Thymus (tissue), 11 donors: ENCODE measurements around the gene RXRA. TPM values are rescaled to one million over a fixed set of nuclear protein-coding genes. Genes with fewer than 3 reads are reported as not detected.

Experiments used
- DNase-seq, 9 donors: peaks; one replicate each; pipeline ENCODE4 v3.0.0-alpha.2; 2013; ENCODE audit warnings: low spot score in 9 of 9, low read depth in 6 of 9, missing footprints in 1 of 9
- H3K27ac ChIP-seq, 2 donors: one replicate each; pipeline ENCODE4 v1.5.1; 2013; ENCODE audit warnings: control low read depth in 1 of 2, low read depth in 1 of 2, low read length in 1 of 2, mild to moderate bottlenecking in 1 of 2, moderate library complexity in 1 of 2
- H3K27me3 ChIP-seq, 2 donors: one replicate each; pipeline ENCODE4 v1.5.1; 2013; ENCODE audit warnings: low read length in 1 of 2; ENCODE audit not compliant: control insufficient read depth in 2 of 2, insufficient read depth in 1 of 2
- H3K36me3 ChIP-seq, 2 donors: one replicate each; pipeline ENCODE4 v1.5.1; 2013; ENCODE audit warnings: low read length in 1 of 2, mild to moderate bottlenecking in 1 of 2, moderate library complexity in 1 of 2; ENCODE audit not compliant: control insufficient read depth in 2 of 2, insufficient read depth in 2 of 2
- H3K4me1 ChIP-seq, 2 donors: one replicate each; pipeline ENCODE4 v1.5.1; 2013; ENCODE audit warnings: low read length in 2 of 2; ENCODE audit not compliant: control insufficient read depth in 2 of 2, insufficient read depth in 2 of 2
- H3K4me3 ChIP-seq, 2 donors: one replicate each; pipeline ENCODE4 v1.5.1; 2013; ENCODE audit warnings: low read length in 2 of 2, control low read depth in 1 of 2, mild to moderate bottlenecking in 1 of 2
- H3K9me3 ChIP-seq, 2 donors: one replicate each; pipeline ENCODE4 v1.5.1; 2013; ENCODE audit warnings: low read length in 1 of 2, mild to moderate bottlenecking in 1 of 2; ENCODE audit not compliant: control insufficient read depth in 2 of 2, insufficient read depth in 1 of 2
- WGBS: extraction: QIAGEN DNeasy Blood & Tissue Kit; methylation state at CpG from one replicate; pipeline ENCODE4 v1.1.7; 2013; 5-methylcytosine and 5-hydroxymethylcytosine counted together
- polyA plus RNA-seq: library from polyadenylated mRNA; stranded (reverse); fragments of 200-250 nt; gene quantifications from one replicate; pipeline ENCODE4 v1.2.3, GENCODE V29; 2013
- total RNA-seq: library from RNA; stranded (reverse); fragments of 120-200 nt; gene quantifications from one replicate; pipeline ENCODE4 v1.2.4, GENCODE V29; 2013
- donor health status: healthy.

RXRA gene
- total and polyA plus RNA-seq, 2 donors = 7.0 to 20.4 TPM

- Histone ChIP-seq H3K27ac (no peak overlapping the region), H3K4me3 (no peak overlapping the region), H3K9me3 (no peaks in the 10 kb centered on the region), H3K4me1 (peaks cover 0 to 14% of the 10 kb centered on the region in 2 donors), H3K36me3 (no peaks in the 10 kb centered on the region), H3K27me3 (no peaks in the 10 kb centered on the region)
- DNase-seq = no peak
- WGBS = 81% methylated on average over 17 of the region's 17 CpGs
Observed at GRCh38 chr9:134358662-134359319, 32.5 kb downstream of the RXRA start.

GRCh38 chr9:134359493-134360179 is 33.4 kb downstream of the RXRA start:
- no peaks in the 10 kb centered on the region for H3K36me3 ChIP-seq
- no peak for DNase-seq
- no peaks in the 10 kb centered on the region for H3K9me3 ChIP-seq
- peaks cover 0 to 11% of the 10 kb centered on the region in 2 donors for H3K4me1 ChIP-seq
- H3K27me3 ChIP-seq = no peaks in the 10 kb centered on the region
- H3K27ac ChIP-seq = no peak overlapping the region
- H3K4me3 ChIP-seq = no peak overlapping the region
- WGBS = 94% methylated on average over 23 of the region's 23 CpGs

- 88% methylated on average over 30 of the region's 30 CpGs for WGBS
- no peaks in the 10 kb centered on the region for H3K27me3 ChIP-seq
- H3K27ac ChIP-seq = no peak overlapping the region
- no peaks in the 10 kb centered on the region for H3K36me3 ChIP-seq
- no peak overlapping the region for H3K4me3 ChIP-seq
- peaks cover 0 to 10% of the 10 kb centered on the region in 2 donors for H3K4me1 ChIP-seq
- H3K9me3 ChIP-seq = no peaks in the 10 kb centered on the region
- DNase-seq = no peak
Observed at GRCh38 chr9:134360180-134360759, 34.0 kb downstream of the RXRA start.

- DNase-seq = no peak
- peaks cover 1 to 8% of the 10 kb centered on the region in 2 donors for H3K4me1 ChIP-seq
- 97% methylated on average over 14 of the region's 14 CpGs for WGBS
- H3K9me3 ChIP-seq = no peaks in the 10 kb centered on the region
- no peaks in the 10 kb centered on the region for H3K27me3 ChIP-seq
- H3K36me3 ChIP-seq = no peaks in the 10 kb centered on the region
- H3K4me3 ChIP-seq = no peak overlapping the region
- H3K27ac ChIP-seq = no peak overlapping the region
Observed at GRCh38 chr9:134360897-134361296, 34.6 kb downstream of the RXRA start.

- H3K27ac ChIP-seq = no peak overlapping the region
- 94% methylated on average over 16 of the region's 16 CpGs for WGBS
- H3K4me1 ChIP-seq = peaks cover 3 to 12% of the 10 kb centered on the region in 2 donors
- DNase-seq = no peak
- H3K9me3 ChIP-seq = no peaks in the 10 kb centered on the region
- no peak overlapping the region for H3K4me3 ChIP-seq
- H3K36me3 ChIP-seq = no peaks in the 10 kb centered on the region
- H3K27me3 ChIP-seq = no peaks in the 10 kb centered on the region
Observed at GRCh38 chr9:134361426-134361825, 35.2 kb downstream of the RXRA start.

GRCh38 chr9:134361843-134362414 is 35.7 kb downstream of the RXRA start:
- Histone ChIP-seq H3K27ac (no peak overlapping the region), H3K36me3 (no peaks in the 10 kb centered on the region), H3K9me3 (no peaks in the 10 kb centered on the region), H3K27me3 (no peaks in the 10 kb centered on the region), H3K4me3 (no peak overlapping the region), H3K4me1 (peaks cover 3 to 12% of the 10 kb centered on the region in 2 donors)
- 97% methylated on average over 15 of the region's 15 CpGs for WGBS
- DNase-seq = no peak

GRCh38 chr9:134363450-134363849 is 37.2 kb downstream of the RXRA start:
- H3K4me3 ChIP-seq = no peak overlapping the region
- 95% methylated on average over 16 of the region's 16 CpGs for WGBS
- DNase-seq = no peak
- H3K4me1 ChIP-seq = peaks cover 3 to 15% of the 10 kb centered on the region in 2 donors
- H3K27me3 ChIP-seq = no peaks in the 10 kb centered on the region
- no peaks in the 10 kb centered on the region for H3K36me3 ChIP-seq
- no peaks in the 10 kb centered on the region for H3K9me3 ChIP-seq
- no peak overlapping the region for H3K27ac ChIP-seq

- WGBS = 95% methylated on average over 13 of the region's 13 CpGs
- H3K4me1 ChIP-seq = peaks cover 3 to 11% of the 10 kb centered on the region in 2 donors
- no peak overlapping the region for H3K27ac ChIP-seq
- H3K9me3 ChIP-seq = no peaks in the 10 kb centered on the region
- H3K4me3 ChIP-seq = no peak overlapping the region
- H3K27me3 ChIP-seq = no peaks in the 10 kb centered on the region
- DNase-seq = no peak
- no peaks in the 10 kb centered on the region for H3K36me3 ChIP-seq
Observed at GRCh38 chr9:134364391-134365114, 38.3 kb downstream of the RXRA start.
